Erythroblast (primary cell): ENCODE measurements around the gene WDPCP.
"Not testable (repeated sequence)": the region's sequence is repeated elsewhere in the genome, so short reads cannot be mapped to it uniquely, and the experiment has no call there.

ENCODE experiments used
- DNase-seq, 2 experiments: peaks; one replicate each; lab custom pipeline; 2025; lab: John Stamatoyannopoulos, UW
- GATA1 ChIP-seq: IDR thresholded peaks from 2 replicates; pipeline ENCODE4 v1.6.1; 2011; ENCODE audit warnings: low read depth, mild to moderate bottlenecking, control low read depth, low read length, moderate library complexity
- POLR2A ChIP-seq: IDR thresholded peaks from 2 replicates; pipeline ENCODE4 v1.6.1; 2011; ENCODE audit warnings: mild to moderate bottlenecking, low read length

WDPCP gene

DNA sequence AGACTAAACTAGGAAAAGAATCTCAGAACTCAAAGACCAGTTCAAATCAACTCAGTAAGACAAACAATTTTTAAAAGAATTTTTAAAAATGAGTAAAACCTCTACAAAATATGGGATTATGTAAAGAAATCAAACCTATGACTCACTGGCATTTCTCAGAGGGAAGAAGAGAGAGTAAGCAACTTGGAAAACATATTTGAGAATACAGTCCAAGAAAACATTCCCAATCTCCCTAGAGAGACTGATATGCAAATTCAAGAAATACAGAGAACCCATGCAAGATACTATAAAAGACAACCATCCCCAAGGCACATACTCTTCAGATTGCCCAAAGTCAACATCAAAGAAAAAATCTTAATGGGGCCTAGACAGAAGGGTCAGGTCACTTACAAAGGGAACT lies 162.7 kb downstream of the WDPCP start:
- DNase-seq, result no peak
- TF ChIP-seq POLR2A (no peak), GATA1 (no peak)

DNA sequence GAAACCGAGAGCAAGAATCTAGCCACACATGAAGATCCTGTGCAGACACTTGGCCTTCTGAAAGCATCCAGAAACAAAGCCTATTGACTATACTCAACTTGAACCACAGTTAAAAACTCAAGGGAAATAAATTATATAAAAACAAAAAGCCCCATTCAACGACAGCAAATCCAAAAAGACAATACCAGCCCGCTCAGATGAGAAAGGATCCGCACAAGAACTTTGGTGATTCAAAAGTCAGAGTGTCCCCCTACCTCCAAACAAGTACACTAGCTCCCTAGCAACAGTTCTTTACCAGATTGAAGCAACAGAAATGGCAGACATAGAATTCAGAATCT lies 163.2 kb downstream of the WDPCP start:
- DNase-seq, result no peak
- TF ChIP-seq POLR2A, result no peak
- TF ChIP-seq GATA1, result no peak

DNA sequence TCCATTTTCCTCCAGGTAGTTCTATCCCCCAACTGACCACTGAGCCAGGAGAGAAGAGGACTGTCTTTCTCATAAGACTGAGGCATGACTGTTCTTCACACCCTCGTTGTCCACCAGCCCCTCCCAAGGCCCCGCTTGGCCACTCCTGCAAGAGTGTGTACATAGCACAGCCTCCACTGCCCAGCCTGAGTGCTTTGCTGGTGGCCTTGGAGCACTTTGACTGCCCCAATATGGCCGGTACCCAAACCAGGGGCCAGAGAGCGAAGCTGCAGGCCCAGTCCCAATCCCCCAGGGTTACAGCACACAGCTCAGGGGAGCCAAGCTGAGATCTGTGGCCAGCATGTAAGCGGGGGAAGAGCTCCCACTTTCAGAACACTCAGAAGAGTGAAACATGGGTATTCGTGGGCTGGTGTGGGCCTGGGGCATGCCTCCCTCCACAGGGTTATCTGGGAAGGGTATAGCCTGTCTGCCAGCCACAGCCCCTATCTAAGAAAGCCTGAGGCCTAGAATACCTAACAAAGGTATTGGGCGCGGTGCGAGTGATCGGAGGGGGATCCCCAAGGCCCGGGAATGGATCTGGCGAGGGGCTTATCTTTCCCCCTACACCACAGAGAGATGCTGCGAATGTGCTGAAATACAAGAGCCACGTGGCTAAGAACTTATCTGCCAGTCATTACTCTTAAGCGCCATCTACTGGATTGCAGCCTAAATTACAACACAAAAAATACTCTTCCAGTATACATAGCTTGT lies 163.8 kb downstream of the WDPCP start:
- DNase-seq, result peak; percentile 61 to 68
- TF ChIP-seq GATA1, result no peak
- TF ChIP-seq POLR2A, result no peak

DNA sequence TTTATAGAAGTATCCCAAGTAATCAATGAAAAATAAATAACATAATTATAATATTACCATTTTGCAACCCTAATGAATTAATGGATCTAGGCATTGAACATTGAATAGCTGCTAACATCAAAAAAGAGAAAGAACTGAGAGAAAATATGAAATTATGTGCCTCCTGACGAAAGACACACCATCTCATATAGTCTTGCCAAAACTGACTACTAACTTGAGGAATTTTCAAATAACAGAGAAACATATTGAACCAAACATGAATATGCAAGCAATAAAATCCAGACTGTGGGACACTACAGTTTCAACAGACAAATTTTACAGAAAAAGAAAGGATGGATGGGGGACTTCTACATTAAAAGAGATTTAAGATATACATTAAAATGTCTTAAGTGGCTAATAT lies 165.7 kb downstream of the WDPCP start:
- TF ChIP-seq POLR2A (no peak), GATA1 (no peak)
- no peak for DNase-seq

DNA sequence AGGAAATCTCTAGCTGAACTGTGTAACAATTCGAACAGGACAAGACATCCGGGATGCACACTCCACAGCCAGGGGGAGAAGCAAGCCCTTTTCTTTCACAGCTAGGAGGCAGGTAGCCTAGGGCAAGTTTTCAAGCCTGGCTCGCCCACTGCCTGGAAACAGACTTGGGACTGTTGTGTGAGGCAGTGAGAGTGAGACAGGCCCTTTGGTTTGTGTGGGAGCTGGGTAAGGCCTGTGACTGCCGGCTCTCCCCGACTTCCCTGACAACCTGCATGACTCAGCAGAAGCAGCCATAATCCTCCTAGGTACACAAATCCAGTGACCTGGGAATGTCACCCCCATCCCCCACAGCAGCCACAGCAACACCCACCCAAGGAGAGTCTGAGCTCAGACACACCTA lies 179.7 kb downstream of the WDPCP start:
- DNase-seq, result no peak
- TF ChIP-seq POLR2A (no peak), GATA1 (no peak)

DNA sequence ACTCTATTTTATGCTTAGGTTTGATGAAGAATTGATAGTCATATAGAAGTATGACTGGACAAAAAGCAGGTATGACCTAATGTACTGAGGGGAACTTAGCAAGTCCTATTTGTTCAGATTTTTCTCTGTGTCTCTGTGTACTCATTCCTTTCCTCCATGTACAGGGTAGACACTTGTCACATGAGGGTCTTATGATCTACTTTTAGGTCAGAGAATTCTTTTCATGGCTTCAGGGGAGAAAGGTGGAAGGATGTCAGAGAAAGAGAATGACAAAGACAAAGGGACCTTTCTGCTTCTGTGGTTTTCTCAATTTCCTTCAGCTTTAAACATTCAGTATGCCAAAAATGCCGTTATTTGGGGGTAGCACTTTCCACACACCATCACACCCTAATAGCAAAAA lies 181.6 kb downstream of the WDPCP start:
- DNase-seq, result no peak
- no peak for TF ChIP-seq GATA1
- TF ChIP-seq POLR2A, result no peak

DNA sequence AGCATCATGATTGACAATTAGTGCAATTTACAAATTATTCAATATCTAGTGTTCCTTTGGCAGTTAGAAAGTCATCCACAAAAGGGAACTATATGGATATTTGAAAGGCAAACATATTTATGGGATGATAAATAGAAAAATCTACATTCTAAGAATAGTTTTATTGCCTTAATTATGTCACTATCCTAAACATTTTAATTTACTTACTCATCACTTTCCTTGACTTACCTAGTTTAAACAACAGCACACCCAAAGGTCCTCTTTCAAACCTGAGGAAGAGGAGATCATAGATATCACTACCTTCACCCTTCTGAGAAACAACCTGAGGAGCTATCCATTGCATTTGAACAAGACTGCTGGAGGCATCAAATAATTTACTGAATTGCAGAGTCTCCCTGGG lies 184.5 kb downstream of the WDPCP start:
- no peak for TF ChIP-seq POLR2A
- TF ChIP-seq GATA1, result no peak
- no peak for DNase-seq

DNA sequence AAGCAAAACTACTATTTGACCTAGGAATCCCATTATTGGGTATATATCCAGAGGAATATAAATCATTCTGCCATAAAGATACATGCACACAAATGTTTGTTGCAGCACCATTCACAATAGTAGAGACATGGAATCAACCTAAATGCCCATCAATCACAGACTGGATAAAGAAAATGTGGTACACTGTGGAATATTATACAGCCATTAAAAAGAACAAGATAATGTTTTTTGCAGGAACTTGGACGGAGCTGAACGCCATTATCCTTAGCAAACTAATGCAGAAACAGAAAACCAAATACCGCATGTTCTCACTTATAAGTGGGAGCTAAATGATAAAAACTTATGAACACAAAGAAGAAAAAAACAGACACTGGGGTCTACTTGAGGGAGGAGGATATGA lies 185.4 kb downstream of the WDPCP start:
- not testable (repeated sequence) for DNase-seq

DNA sequence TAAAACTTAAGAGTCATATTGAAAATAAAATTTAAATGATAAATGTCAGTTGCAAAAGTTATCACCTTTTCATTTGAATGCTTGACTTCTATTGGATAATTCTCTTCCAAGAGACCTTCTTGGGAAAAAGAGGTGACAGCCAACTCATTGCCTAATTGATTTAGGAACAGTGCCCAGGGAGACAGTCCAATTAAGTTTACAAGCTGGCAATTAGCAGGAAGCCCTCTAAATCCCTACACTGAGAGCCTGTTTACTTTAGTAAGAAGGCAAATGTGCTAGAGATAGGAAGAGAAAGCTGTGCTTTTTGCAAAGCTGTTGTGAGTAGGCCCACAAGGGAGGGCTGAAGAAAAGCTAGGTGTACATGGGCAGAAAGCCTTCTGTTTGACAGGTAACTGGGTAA lies 189.1 kb downstream of the WDPCP start:
- TF ChIP-seq GATA1 (no peak), POLR2A (no peak)
- no peak for DNase-seq

DNA sequence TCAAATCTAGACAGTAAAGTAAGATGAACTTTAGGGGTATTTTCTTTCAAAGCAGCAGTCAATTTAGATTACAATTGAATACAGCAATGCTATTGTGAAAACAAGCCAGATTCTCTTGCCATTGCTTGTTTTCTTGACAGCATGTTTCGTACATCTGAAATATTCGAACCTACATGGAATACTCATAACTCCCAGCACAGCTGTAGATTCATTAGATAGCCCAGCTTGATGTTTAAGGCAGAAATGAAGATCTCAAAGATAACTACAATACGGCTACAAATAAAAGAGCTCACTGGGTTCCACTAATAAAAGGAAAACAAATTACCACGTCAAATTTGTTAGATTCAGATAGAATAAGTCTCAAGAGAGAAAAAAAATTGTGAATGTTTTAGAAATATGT lies 208.8 kb downstream of the WDPCP start:
- no peak for DNase-seq
- TF ChIP-seq POLR2A, result no peak
- TF ChIP-seq GATA1, result no peak

DNA sequence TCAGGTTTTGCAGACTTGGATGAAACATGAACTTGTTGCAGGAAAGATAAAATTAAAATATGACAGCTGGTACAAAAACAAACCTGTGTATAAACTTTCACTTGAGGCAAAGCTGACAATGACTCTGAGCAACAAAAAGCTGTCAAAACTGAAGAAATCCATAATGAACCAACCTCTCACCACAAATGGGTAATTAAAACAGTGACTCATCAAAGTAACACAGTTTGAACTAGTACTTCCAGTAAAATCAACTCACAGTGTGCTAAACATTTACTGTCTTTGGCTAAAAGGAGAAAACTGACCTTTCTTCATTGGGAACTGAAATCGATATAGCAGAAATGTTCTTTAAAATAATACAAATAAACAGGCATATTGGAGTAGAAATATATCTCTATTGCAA lies 209.7 kb downstream of the WDPCP start:
- no peak for TF ChIP-seq GATA1
- no peak for DNase-seq

DNA sequence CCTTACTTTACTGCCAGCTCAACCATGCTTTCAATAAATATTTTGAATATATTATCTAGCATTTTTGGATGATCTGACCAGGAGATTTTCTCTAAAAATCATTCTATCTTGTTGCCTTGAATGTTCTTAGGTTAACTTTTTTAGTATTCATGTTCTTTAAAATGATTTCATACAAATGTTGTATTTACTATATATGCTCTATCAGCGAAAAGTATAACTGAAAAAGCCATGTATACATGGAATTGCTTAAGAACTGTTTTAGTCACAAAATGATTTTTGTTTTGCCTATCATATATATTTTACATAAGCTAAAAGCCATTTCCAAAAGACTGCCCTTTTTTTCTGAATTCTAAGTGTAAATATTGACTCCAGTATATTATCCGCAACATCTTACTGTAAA lies 213.9 kb downstream of the WDPCP start:
- TF ChIP-seq GATA1 (no peak), POLR2A (no peak)
- DNase-seq, result no peak

DNA sequence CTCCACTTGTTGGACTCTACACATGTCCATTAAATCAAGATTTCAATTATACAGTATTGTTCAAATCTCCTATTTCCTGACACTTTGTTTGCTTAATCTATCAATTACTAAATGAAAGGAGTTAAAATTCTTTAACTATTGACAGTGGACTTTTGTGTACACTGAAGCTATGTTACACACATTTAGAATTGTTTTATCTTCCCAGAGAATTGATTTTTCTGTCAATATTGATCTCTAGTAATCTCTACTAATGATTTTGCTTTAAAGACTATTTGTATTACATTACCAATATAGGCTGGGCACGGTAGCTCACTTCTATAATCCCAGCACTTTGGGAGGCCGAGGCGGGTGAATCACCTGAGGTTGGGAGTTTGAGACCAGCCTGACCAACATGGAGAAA lies 215.7 kb downstream of the WDPCP start:
- TF ChIP-seq POLR2A, result no peak
- TF ChIP-seq GATA1, result no peak

DNA sequence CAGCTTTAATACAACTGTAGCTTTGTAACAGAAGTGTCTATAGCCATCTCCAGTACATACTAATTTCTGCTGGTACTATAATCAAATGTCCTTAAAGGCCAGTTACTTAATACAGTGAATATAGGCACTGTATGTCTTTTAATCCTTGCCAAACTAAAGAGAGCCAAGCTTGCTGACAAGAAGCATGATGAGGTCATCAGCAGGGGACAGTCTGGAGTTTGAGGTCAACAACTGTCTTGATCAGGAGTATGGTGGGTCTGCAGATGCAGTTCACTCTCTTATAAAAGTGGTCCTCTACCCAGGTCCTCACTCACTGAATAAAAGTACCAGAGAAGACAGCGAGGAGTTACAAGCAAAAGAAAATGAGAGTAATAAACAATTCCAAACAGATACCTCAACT lies 219.1 kb downstream of the WDPCP start:
- TF ChIP-seq GATA1 (no peak), POLR2A (no peak)
- no peak for DNase-seq

More for the DNA sequence above, 215.7 kb downstream of the WDPCP start:
- no peak for DNase-seq

DNA sequence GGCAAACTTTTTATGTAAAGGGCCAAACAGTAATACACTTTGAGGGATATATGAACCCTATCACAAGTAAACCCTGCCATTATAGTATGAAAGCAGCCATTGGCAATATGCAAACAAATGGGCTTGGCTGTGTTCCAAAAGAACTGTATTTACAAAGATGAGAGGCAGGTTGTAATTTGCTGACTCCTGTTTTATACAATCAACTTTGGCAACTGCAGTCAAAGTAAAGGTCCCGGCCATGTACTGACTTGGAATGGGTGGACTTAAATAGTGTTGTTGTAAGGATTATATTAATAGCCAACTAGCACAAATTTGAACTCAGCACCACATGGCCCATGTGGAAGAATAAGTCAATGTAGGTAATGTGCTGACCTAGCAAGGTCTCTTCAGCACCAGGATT lies 223.4 kb downstream of the WDPCP start:
- no peak for DNase-seq
- TF ChIP-seq GATA1 (no peak), POLR2A (no peak)

DNA sequence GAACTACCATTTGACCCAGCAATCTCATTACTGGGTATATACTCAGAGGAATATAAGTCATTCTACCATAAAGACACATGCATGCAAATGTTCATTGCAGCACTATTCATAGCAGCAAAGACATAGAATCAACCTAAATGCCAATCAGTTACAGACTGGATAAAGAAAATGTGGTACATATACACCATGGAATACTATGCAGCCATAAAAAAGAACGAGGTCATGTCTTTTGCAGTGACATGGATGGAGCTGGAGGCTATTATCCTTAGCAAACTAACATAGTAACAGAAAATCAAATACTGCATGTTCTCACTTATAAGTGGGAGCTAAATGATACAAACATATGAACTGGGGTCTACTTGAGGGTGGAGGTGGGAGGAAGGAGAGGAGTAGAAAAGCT lies 230.6 kb downstream of the WDPCP start:
- DNase-seq, result not testable (repeated sequence)
